Esophagus squamous epithelium (tissue), 4 donors: Measurements from ENCODE around the gene ZFC3H1.

ENCODE experiments used
- POLR2A ChIP-seq, 4 donors: fragments of 450-650 bp; IDR thresholded peaks; one replicate each; pipeline ENCODE4 v1.6.1; 2017; ENCODE audit warnings: antibody characterized with exemption in 4 of 4, mild to moderate bottlenecking in 4 of 4, moderate library complexity in 3 of 4
- TF ChIP-seq, protein P1 (sequence below), 6 experiments: fragments of 450-650 bp in 4 of 6; fragments of 200-600 bp in 2 of 6; sonication (generic) in 2 of 6; IDR thresholded peaks; one replicate each; pipeline ENCODE4 v1.5.1; 2016 to 2019; ENCODE audit warnings: antibody characterized with exemption in 6 of 6, mild to moderate bottlenecking in 4 of 6, moderate library complexity in 4 of 6

GRCh38 chr12:71607494-71608330 is 55.9 kb downstream of the ZFC3H1 start:
- TF ChIP-seq, protein P1, sequence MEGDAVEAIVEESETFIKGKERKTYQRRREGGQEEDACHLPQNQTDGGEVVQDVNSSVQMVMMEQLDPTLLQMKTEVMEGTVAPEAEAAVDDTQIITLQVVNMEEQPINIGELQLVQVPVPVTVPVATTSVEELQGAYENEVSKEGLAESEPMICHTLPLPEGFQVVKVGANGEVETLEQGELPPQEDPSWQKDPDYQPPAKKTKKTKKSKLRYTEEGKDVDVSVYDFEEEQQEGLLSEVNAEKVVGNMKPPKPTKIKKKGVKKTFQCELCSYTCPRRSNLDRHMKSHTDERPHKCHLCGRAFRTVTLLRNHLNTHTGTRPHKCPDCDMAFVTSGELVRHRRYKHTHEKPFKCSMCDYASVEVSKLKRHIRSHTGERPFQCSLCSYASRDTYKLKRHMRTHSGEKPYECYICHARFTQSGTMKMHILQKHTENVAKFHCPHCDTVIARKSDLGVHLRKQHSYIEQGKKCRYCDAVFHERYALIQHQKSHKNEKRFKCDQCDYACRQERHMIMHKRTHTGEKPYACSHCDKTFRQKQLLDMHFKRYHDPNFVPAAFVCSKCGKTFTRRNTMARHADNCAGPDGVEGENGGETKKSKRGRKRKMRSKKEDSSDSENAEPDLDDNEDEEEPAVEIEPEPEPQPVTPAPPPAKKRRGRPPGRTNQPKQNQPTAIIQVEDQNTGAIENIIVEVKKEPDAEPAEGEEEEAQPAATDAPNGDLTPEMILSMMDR (IDR thresholded peaks at IDR 0.05), result no peak
- no peak for TF ChIP-seq POLR2A (IDR thresholded peaks at IDR 0.05)
